Frontal cortex (tissue), 4 donors: ENCODE measurements around the gene NPAP1. TPM values are rescaled to one million over a fixed set of nuclear protein-coding genes. Genes with fewer than 3 reads are reported as not detected.
"Not testable (repeated sequence)": the region's sequence is repeated elsewhere in the genome, so short reads cannot be mapped to it uniquely, and the experiment has no call there.

ENCODE experiments used
- DNase-seq, 2 donors: peaks; one replicate each; pipeline ENCODE4 v3.0.0; 2012; ENCODE audit warnings: low spot score in 2 of 2
- FAIRE-seq: peaks from 2 replicates; lab custom pipeline; 2012; peaks lifted over from hg19 to GRCh38; lab: Jason Lieb, UNC
- total RNA-seq: library from RNA; depleted of rRNA; stranded (reverse); fragments of >200 nt; gene quantifications from one replicate; pipeline ENCODE4 v1.2.3, GENCODE V29; 2014
- donor health status: control.
- donor health status: control.
- donor health status: control.

Gene NPAP1, protein sequence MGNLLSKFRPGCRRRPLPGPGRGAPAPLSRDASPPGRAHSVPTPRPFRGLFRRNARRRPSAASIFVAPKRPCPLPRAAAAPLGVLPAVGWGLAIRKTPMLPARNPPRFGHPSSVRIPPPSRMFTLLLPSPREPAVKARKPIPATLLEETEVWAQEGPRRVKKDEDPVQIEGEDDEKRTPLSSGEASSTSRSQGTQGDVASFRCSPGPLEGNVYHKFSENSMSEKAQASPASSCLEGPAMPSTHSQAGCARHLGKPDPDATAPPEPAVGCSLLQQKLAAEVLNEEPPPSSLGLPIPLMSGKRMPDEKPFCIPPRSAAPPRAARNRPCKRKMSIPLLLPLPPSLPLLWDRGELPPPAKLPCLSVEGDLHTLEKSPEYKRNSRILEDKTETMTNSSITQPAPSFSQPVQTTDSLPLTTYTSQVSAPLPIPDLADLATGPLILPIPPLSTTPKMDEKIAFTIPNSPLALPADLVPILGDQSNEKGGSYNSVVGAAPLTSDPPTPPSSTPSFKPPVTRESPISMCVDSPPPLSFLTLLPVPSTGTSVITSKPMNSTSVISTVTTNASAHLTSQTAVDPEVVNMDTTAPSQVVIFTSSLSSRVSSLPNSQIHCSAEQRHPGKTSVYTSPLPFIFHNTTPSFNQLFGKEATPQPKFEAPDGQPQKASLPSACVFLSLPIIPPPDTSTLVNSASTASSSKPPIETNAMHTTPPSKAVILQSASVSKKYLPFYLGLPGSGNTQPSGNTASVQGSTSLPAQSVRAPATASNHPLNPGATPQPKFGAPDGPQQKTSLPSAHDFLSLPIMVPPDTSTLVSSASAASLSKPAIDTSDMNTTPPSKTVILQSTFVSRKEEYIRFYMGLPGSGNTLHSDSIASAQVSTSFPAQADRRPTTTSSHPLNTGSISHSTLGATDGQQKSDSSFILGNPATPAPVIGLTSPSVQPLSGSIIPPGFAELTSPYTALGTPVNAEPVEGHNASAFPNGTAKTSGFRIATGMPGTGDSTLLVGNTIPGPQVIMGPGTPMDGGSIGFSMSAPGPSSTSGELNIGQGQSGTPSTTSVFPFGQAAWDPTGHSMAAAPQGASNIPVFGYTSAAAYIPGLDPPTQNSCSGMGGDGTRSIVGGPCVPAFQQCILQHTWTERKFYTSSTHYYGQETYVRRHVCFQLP
- 0.41 TPM for total RNA-seq

- FAIRE-seq (no peak), DNase-seq (no peak)
Observed at GRCh38 chr15:24675332-24676144, at the start of gene NPAP1. NPAP1 (plus strand) TSS chr15:24675775; CDS start chr15:24675868, 93 bp downstream.

DNA sequence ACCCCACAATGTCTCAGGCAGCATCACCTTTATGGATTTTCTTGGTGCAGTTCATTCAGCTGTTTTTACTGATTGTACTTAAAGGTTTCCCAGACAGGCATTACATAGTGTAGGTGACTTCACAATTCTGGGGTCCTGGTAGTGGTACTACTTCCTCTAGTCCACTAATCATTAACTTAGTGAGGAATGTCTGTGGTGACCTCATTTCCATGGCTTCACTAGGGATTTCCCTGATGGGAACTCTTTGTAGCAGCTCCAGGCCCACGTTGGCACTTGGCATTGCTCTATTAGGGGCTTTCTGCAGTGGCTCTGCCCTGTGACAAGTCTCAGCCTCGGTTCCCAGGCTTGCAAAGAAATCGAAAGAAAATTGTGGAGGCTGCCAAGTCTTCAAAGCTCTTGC is 48.1 kb upstream of the NPAP1 start:
- no peak for DNase-seq
- no peak for FAIRE-seq

DNA sequence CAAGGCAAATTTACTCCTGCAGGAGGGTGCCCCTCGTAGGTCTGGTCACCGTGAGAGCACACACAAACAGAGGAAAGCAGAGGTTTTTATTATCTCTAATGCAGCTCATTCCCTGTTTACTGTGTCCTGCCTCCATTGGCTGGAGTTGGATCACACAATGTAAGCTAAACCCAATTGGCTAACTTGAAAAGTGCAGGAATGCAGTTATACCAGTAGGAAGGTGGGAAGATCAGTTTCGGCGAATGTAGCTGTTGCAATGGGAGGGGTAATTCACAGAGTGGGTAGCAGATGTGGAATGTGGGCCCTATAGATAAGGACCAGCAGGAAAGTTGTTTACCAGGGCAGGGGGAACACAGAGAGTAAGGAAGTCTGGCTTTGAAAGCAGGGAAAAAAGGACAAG is 42.5 kb upstream of the NPAP1 start:
- FAIRE-seq (no peak), DNase-seq (no peak)

- FAIRE-seq, DNase-seq: not testable (repeated sequence)
Observed at GRCh38 chr15:24639412-24639811, 36.2 kb upstream of the NPAP1 start.

- FAIRE-seq, result no peak
Observed at GRCh38 chr15:24645627-24646026, 29.9 kb upstream of the NPAP1 start.

GRCh38 chr15:24659622-24660021 is 16.0 kb upstream of the NPAP1 start:
- FAIRE-seq, result no peak
- DNase-seq, result no peak

More at GRCh38 chr15:24645627-24646026, 29.9 kb upstream of the NPAP1 start:
- DNase-seq, result no peak

GRCh38 chr15:24662991-24663390 is 12.6 kb upstream of the NPAP1 start:
- FAIRE-seq, result no peak

DNA sequence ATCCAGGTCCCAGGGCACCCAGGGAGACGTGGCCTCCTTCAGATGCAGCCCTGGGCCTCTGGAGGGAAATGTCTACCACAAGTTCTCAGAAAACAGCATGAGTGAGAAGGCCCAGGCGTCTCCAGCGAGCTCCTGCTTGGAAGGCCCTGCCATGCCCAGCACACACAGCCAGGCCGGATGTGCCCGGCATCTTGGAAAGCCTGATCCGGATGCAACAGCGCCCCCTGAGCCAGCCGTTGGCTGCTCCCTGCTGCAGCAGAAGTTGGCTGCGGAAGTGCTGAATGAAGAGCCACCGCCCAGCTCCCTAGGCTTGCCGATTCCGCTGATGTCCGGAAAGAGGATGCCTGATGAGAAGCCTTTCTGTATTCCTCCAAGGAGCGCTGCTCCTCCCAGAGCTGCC is 856 bp downstream of the NPAP1 start:
- no peak for DNase-seq
- no peak for FAIRE-seq

More at GRCh38 chr15:24662991-24663390, 12.6 kb upstream of the NPAP1 start:
- no peak for DNase-seq

DNA sequence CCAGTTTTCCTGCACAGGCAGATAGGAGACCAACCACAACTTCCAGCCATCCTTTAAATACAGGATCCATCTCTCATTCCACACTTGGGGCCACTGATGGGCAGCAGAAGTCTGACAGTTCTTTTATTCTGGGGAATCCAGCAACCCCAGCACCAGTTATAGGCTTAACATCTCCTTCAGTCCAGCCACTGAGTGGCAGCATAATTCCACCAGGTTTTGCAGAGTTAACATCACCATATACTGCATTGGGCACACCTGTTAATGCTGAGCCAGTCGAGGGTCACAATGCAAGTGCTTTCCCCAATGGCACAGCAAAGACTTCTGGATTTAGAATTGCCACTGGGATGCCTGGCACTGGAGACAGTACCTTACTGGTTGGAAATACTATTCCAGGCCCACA is 2.9 kb downstream of the NPAP1 start:
- FAIRE-seq (no peak), DNase-seq (no peak)

DNA sequence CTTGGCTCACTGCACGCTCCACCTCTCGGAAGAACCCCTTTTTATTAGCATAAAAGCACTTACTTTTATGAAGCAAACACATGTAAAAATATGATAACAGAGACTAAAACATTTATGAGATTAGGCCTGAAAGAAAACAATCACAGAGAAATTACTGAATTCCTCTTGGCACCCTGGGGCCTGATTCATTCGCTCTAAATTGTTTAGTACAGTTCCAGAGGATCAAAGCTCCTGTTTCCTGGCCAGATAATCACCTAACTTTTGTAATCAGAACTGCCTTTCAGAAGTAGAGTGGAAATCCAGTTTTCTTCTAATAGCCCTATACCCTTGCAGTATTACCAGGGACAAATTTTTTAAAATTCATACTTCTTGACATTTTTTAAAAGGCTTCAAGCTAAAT is 6.4 kb downstream of the NPAP1 start:
- no peak for DNase-seq
- no peak for FAIRE-seq

GRCh38 chr15:24682905-24683304 is 7.3 kb downstream of the NPAP1 start:
- not testable (repeated sequence) for FAIRE-seq, DNase-seq

DNA sequence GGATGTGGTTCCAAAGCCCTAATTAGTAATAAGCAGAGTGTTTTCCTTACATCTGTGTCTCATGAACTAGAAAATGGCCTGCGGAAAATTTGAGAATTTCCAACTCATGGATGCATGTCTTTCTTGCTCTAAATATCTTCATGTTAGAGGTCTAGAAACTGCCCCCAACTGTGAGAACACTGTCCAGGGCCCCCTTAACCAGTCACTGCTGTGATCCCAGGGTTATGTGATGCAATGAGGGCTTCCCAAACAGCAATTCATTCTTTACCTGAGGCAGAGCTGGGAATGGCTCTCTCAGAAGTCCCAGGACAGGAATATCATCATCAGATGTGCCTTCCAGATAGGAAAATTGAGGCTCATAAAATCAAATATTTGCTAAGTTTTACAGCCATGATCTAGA is 8.2 kb downstream of the NPAP1 start:
- DNase-seq, result no peak

DNA sequence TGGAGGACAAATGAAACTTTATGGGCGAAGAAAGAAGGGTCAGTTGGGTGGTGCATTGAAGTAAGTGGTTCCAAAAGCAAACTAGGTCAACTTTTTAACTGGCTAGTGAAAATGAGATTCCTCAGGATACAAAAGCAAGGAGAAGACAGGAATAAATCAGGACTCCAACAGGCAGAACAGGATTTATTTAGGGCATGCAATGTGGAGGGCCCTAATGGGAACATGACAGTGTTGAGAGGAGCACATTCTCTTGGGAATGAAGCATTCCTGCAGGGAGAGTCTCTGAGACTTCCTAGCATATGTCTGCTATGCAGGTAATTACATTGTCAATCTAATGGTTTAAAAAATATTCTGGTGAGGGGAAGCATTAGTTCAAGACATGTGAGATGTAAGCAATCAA is 8.7 kb downstream of the NPAP1 start:
- DNase-seq (no peak), FAIRE-seq (no peak)

More for the DNA sequence above, 8.2 kb downstream of the NPAP1 start:
- FAIRE-seq, result no peak

- DNase-seq (no peak), FAIRE-seq (no peak)
Observed at GRCh38 chr15:24696201-24696600, 20.6 kb downstream of the NPAP1 start.

- FAIRE-seq (no peak), DNase-seq (no peak)
Observed at GRCh38 chr15:24696842-24697241, 21.3 kb downstream of the NPAP1 start.

DNA sequence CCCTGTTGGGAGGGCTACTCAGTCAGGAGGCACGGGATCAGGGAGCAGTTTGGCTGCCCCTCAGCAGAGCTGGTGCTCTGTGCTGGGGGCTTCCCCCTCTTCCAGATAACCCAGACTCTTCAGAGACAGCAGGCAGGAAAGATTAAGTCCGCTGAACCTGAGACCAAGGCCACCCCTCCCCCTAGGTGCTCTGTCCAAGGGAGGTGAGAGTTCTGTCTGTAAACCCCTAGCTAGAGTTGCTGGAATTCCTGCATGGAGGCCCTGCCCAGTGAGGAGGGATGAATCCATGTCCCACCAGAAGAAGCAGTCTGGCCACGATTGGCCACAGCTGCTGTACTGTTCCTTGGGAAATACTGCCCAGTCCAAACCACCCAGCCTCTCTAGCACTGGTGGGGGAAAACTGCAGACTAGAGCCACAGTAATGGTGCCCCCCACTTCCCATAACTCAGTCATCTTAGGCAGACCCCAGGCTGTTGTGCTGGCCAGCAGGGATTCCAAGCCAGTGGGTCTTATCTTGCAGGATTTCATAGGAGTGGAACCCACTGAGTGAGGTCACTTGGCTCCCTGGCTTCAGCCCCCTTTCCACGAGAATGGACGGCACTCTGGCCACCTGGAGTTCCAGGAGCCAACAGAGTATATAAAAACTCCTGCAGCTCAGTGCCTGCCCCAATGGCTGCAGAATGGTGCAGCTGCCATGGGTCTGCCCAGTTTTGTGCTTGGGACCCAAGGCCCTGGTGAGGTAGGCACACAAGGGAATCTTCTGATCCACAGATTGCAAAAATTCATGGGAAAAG is 42.9 kb downstream of the NPAP1 start:
- DNase-seq (no peak), FAIRE-seq (no peak)

- DNase-seq (no peak), FAIRE-seq (no peak)
Observed at GRCh38 chr15:24729760-24730159, 54.2 kb downstream of the NPAP1 start.
